Panc1 (cell line): Measurements from ENCODE around the gene TMC4. TPM values are rescaled to one million over a fixed set of nuclear protein-coding genes. Genes with fewer than 3 reads are reported as not detected.

ENCODE experiments used
- ATAC-seq: fragments of 200-7000 bp; cut with Tn5 transposase; 2 replicates; pipeline ENCODE4 v1.9.1; 2020; ENCODE audit warnings: mild to moderate bottlenecking, moderate library complexity
- BruUV-seq: library from RNA; stranded (reverse); fragments of 400-500 nt; replicated peaks from 2 replicates; lab custom pipeline; 2021; lab: Mats Ljungman, UMichigan
- CTCF ChIA-PET: fragments of 300-600 bp; sonication (Branson Sonifier 250); formaldehyde crosslinking; loops from one replicate; lab custom pipeline; 2022; ENCODE audit warnings: antibody characterized with exemption; lab: Charles Lee
- POLR2A ChIA-PET: fragments of 300-600 bp; sonication (Branson Sonifier 250); formaldehyde crosslinking; loops from one replicate; lab custom pipeline; 2022; ENCODE audit warnings: antibody characterized with exemption; lab: Charles Lee
- DNase-seq: peaks from one replicate; pipeline ENCODE4 v3.0.0-alpha.2; 2010; ENCODE audit warnings: low read depth, low spot score
- H3K27ac ChIP-seq: 2 replicates; pipeline ENCODE4 v1.5.1; 2011; ENCODE audit warnings: mild to moderate bottlenecking, low read length, inconsistent platforms
- H3K27me3 ChIP-seq: fragments of 200-500 bp; sonication (Bioruptor generic); 2 replicates; pipeline ENCODE4 v1.6.0; 2014; ENCODE audit warnings: low read length, inconsistent platforms; ENCODE audit not compliant: control insufficient read depth, insufficient read depth
- H3K36me3 ChIP-seq: fragments of 200-500 bp; sonication (Bioruptor generic); 2 replicates; pipeline ENCODE4 v1.5.1; 2014; ENCODE audit warnings: inconsistent platforms, mild to moderate bottlenecking, low read length, moderate library complexity; ENCODE audit not compliant: control insufficient read depth, insufficient read depth
- H3K4me1 ChIP-seq: 2 replicates; pipeline ENCODE4 v1.5.1; 2011; ENCODE audit warnings: inconsistent platforms, mild to moderate bottlenecking, low read length, moderate library complexity; ENCODE audit not compliant: control insufficient read depth, insufficient read depth
- H3K4me3 ChIP-seq, 2 experiments: 2 replicates each; pipeline ENCODE4 v1.5.1; 2011 to 2012; ENCODE audit warnings: low read depth in 2 of 2, low read length in 2 of 2, mild to moderate bottlenecking in 2 of 2, inconsistent platforms in 1 of 2, moderate library complexity in 1 of 2
- H3K9me3 ChIP-seq: fragments of 200-500 bp; sonication (Bioruptor generic); 2 replicates; pipeline ENCODE4 v1.5.1; 2014; ENCODE audit warnings: low read depth, mild to moderate bottlenecking, inconsistent platforms, low read length, moderate library complexity; ENCODE audit not compliant: control insufficient read depth, insufficient read depth
- POLR2AphosphoS5 ChIP-seq: IDR thresholded peaks from 2 replicates; pipeline ENCODE4 v1.6.1; 2012; ENCODE audit warnings: mild to moderate bottlenecking, low read depth, low read length, moderate library complexity
- SIN3A ChIP-seq: IDR thresholded peaks from 2 replicates; pipeline ENCODE4 v1.6.1; 2012; ENCODE audit warnings: low read depth, mild to moderate bottlenecking, low read length, moderate library complexity, borderline replicate concordance; ENCODE audit not compliant: insufficient read depth
- TCF7L2 ChIP-seq: IDR thresholded peaks from 2 replicates; pipeline ENCODE4 v1.6.1; 2011; ENCODE audit warnings: mild to moderate bottlenecking, low read depth, low read length, inconsistent platforms
- in situ Hi-C: cut with HindIII; loops from 2 replicates; pipeline ENCODE4 v1.10.0; 2016; ENCODE audit warnings: low sequenced_read_pairs, low pct_unique_long_range_greater_than_20kb
- intact Hi-C: fragments of 100-400 bp; cut with micrococcal nuclease; formaldehyde crosslinking; loops from one replicate; pipeline ENCODE4 v1.10.0; 2022; ENCODE audit not compliant: unreplicated experiment
- total RNA-seq: library from RNA; stranded (reverse); gene quantifications from one replicate; pipeline ENCODE4 v1.2.1, GENCODE V29; 2021; ENCODE audit not compliant: unreplicated experiment
- TF ChIP-seq, protein P1 (sequence below): fragments of 450-650 bp; IDR thresholded peaks from 2 replicates; pipeline ENCODE4 v1.5.1; 2017; ENCODE audit warnings: mild to moderate bottlenecking
- TF ChIP-seq, protein P2 (sequence below), 2 experiments: IDR thresholded peaks; 2 replicates each; pipeline ENCODE4 v1.6.1; 2011 to 2012; ENCODE audit warnings: low read depth in 2 of 2, control low read depth in 1 of 2, low read length in 1 of 2, mild to moderate bottlenecking in 1 of 2, moderate library complexity in 1 of 2; ENCODE audit not compliant: insufficient read depth in 1 of 2

The TMC4 gene
- total RNA-seq, 1 experiment from 2014 or later: 5.1 TPM

DNA sequence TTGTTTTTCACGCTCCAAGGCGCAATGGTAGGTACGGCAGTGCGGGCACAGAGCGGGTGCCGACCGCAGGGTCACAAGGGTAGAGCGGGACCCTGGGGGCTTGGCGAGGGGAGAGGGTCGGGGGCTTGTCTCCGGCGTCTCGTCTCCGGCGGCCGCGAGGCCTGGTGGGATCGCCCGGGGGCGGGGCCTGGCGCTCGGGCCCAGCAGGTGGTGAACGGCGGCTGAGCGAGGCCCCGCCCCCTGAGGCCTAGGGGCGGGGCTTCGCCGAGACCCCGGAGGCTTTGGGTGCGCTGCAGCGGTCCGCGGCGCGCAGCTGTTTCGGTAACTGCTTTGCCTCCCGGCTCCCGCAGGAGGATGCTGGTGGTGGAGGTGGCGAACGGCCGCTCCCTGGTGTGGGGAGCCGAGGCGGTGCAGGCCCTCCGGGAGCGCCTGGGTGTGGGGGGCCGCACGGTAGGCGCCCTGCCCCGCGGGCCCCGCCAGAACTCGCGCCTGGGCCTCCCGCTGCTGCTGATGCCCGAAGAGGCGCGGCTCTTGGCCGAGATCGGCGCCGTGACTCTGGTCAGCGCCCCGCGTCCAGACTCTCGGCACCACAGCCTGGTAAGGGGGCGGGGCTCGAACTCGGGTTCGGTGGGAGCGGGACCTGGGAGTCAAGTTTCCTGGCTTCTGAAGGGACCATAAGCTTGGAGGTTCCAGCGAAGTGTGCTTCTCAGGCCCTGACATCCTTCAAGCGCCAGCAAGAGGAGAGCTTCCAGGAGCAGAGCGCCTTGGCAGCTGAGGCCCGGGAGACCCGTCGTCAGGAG lies 18.3 kb upstream of the TMC4 start, which contains the start of gene TSEN34:
TSEN34 (plus strand) TSS at position 298 of the 800 bp plus-strand sequence; CDS start at position 355, 57 bp downstream.
- DNase-seq (no peak), ATAC-seq (peak; percentile 55)
- H3K9me3 ChIP-seq: no peaks in the 10 kb centered on the region
- in situ Hi-C loops: no loop called here
- TF ChIP-seq, protein P1, sequence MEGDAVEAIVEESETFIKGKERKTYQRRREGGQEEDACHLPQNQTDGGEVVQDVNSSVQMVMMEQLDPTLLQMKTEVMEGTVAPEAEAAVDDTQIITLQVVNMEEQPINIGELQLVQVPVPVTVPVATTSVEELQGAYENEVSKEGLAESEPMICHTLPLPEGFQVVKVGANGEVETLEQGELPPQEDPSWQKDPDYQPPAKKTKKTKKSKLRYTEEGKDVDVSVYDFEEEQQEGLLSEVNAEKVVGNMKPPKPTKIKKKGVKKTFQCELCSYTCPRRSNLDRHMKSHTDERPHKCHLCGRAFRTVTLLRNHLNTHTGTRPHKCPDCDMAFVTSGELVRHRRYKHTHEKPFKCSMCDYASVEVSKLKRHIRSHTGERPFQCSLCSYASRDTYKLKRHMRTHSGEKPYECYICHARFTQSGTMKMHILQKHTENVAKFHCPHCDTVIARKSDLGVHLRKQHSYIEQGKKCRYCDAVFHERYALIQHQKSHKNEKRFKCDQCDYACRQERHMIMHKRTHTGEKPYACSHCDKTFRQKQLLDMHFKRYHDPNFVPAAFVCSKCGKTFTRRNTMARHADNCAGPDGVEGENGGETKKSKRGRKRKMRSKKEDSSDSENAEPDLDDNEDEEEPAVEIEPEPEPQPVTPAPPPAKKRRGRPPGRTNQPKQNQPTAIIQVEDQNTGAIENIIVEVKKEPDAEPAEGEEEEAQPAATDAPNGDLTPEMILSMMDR: no peak
- TF ChIP-seq POLR2AphosphoS5: peak; percentile 87
- TF ChIP-seq SIN3A: peak; percentile 84; the same call in 1 of the 2 replicates
- TF ChIP-seq, protein P2, sequence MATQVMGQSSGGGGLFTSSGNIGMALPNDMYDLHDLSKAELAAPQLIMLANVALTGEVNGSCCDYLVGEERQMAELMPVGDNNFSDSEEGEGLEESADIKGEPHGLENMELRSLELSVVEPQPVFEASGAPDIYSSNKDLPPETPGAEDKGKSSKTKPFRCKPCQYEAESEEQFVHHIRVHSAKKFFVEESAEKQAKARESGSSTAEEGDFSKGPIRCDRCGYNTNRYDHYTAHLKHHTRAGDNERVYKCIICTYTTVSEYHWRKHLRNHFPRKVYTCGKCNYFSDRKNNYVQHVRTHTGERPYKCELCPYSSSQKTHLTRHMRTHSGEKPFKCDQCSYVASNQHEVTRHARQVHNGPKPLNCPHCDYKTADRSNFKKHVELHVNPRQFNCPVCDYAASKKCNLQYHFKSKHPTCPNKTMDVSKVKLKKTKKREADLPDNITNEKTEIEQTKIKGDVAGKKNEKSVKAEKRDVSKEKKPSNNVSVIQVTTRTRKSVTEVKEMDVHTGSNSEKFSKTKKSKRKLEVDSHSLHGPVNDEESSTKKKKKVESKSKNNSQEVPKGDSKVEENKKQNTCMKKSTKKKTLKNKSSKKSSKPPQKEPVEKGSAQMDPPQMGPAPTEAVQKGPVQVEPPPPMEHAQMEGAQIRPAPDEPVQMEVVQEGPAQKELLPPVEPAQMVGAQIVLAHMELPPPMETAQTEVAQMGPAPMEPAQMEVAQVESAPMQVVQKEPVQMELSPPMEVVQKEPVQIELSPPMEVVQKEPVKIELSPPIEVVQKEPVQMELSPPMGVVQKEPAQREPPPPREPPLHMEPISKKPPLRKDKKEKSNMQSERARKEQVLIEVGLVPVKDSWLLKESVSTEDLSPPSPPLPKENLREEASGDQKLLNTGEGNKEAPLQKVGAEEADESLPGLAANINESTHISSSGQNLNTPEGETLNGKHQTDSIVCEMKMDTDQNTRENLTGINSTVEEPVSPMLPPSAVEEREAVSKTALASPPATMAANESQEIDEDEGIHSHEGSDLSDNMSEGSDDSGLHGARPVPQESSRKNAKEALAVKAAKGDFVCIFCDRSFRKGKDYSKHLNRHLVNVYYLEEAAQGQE (IDR thresholded peaks at IDR 0.05; ENCODE audit: insufficient read depth in 1 of 2, low read depth in 2 of 2, low read length in 1 of 2): no peak
- TF ChIP-seq TCF7L2: no peak; the same call in 1 of the 2 replicates
- POLR2A ChIA-PET: interaction anchor here (0.6 to 4.1 kb wide), 8 partner anchors 9 to 395 kb away, joined by 3 to 18 read pairs (median 4); partner anchors contain the start of genes CDC42EP5 and RPS9
- H3K4me3 ChIP-seq: peak within 1 kb of the TSS; percentile 85 to 87
- H3K4me1 ChIP-seq: peaks cover 13% of the 10 kb centered on the region; the same call in 1 of the 2 replicates
- H3K36me3 ChIP-seq: peaks cover 13% of the 10 kb centered on the region
- TSS peak; percentile 71 for BruUV-seq
- CTCF ChIA-PET: interaction anchor here (0.6 to 1.5 kb wide), 3 partner anchors 40 to 164 kb away, joined by 3 read pairs; no protein-coding TSS in a partner anchor
- peak within 1 kb of the TSS; percentile 96 for H3K27ac ChIP-seq
- intact Hi-C loops: no loop called here
- H3K27me3 ChIP-seq: no peaks in the 10 kb centered on the region

DNA sequence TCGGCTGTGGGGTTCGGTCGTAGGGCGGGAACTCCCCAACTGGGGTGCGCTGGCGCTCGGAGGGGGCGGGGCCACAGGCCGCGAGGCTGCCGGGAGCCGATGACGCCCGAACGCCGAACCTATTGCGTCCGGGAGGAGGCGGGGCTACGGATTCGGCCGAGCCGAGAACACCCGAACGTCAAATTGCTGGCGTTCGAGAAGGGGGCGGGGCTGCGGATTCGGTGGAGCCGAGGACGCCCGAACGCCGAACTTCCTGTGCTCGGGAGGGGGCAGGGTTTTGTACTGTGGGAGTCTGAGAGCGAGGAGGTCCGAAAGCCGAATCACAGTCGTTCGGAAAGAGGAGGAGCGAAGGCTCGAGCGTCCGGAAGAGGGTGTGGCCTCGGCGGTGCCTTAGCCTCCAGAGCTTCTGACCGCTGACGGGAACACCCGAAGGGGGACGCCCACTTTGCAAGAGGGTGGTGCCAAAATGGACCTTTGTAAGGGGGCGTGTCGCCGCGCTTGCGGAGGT lies 17.6 kb upstream of the TMC4 start:
- peak; percentile 80 for ATAC-seq
- Histone ChIP-seq H3K4me1 (peaks cover 13% of the 10 kb centered on the region; the same call in 1 of the 2 replicates), H3K4me3 (peak overlapping the region; percentile 85 to 87), H3K9me3 (no peaks in the 10 kb centered on the region), H3K27ac (peak overlapping the region; percentile 96), H3K27me3 (no peaks in the 10 kb centered on the region), H3K36me3 (peaks cover 13% of the 10 kb centered on the region)
- intact Hi-C loops: no loop called here
- BruUV-seq: no TSS peak
- TF ChIP-seq, protein P1: no peak
- TF ChIP-seq TCF7L2: no peak
- TF ChIP-seq POLR2AphosphoS5: no peak
- no peak for TF ChIP-seq SIN3A
- TF ChIP-seq, protein P2 (IDR thresholded peaks at IDR 0.05; ENCODE audit: insufficient read depth in 1 of 2, low read depth in 2 of 2, low read length in 1 of 2): no peak
- POLR2A ChIA-PET: interaction anchor here (0.6 to 4.1 kb wide), 5 partner anchors 10 to 282 kb away, joined by 3 to 18 read pairs (median 5); partner anchors contain the start of genes CDC42EP5 and RPS9
- DNase-seq: peak; percentile 100
- CTCF ChIA-PET: interaction anchor here (0.5 to 1.5 kb wide), 4 partner anchors 40 to 210 kb away, joined by 3 to 8 read pairs (median 3); no protein-coding TSS in a partner anchor
- in situ Hi-C loops: no loop called here
